GM12878 (cell line): ENCODE measurements around the gene HLA-DRB1. TPM values are rescaled to one million over a fixed set of nuclear protein-coding genes. Genes with fewer than 3 reads are reported as not detected.
A peak's percentile ranks its signal among the peaks of the same experiment; 100 is the strongest.

ENCODE experiments used
- ASH2L ChIP-seq: fragments of 300-600, 200-600 bp; sonication (generic); IDR thresholded peaks from 2 replicates; pipeline ENCODE4 v1.6.1; 2017; ENCODE audit warnings: low read depth, mild to moderate bottlenecking, borderline replicate concordance
- BCL11A ChIP-seq: IDR thresholded peaks from 2 replicates; pipeline ENCODE4 v1.6.1; 2011; ENCODE audit warnings: low read depth, low read length
- BCLAF1 ChIP-seq: fragments of 450-650 bp; IDR thresholded peaks from 2 replicates; pipeline ENCODE4 v1.6.1; 2017; ENCODE audit warnings: antibody characterized with exemption, mild to moderate bottlenecking, moderate library complexity
- CBFB ChIP-seq: IDR thresholded peaks from 2 replicates; pipeline ENCODE4 v1.6.1; 2016; ENCODE audit warnings: antibody characterized with exemption, low read depth
- DPF2 ChIP-seq: fragments of 450-650 bp; IDR thresholded peaks from 2 replicates; pipeline ENCODE4 v1.6.1; 2017; ENCODE audit warnings: mild to moderate bottlenecking
- JUND ChIP-seq: IDR thresholded peaks from 2 replicates; pipeline ENCODE4 v1.6.1; 2012; ENCODE audit warnings: low read depth, mild to moderate bottlenecking, low read length, improper control_type of control experiment, moderate library complexity
- MTA3 ChIP-seq: IDR thresholded peaks from 2 replicates; pipeline ENCODE4 v1.6.1; 2012; ENCODE audit warnings: low read length, inconsistent platforms, borderline replicate concordance
- NR2C2 ChIP-seq: IDR thresholded peaks from 2 replicates; pipeline ENCODE4 v1.6.1; 2011; ENCODE audit warnings: borderline replicate concordance, low read depth; ENCODE audit not compliant: control insufficient read depth, insufficient read length
- PKNOX1 ChIP-seq: fragments of 450-650 bp; IDR thresholded peaks from 2 replicates; pipeline ENCODE4 v1.6.1; 2016; ENCODE audit warnings: mild to moderate bottlenecking
- SKIL ChIP-seq: fragments of 450-650 bp; IDR thresholded peaks from 2 replicates; pipeline ENCODE4 v1.6.1; 2017; ENCODE audit warnings: mild to moderate bottlenecking, low read depth, inconsistent platforms; ENCODE audit not compliant: poor library complexity, severe bottlenecking
- SMC3 ChIP-seq: IDR thresholded peaks from 2 replicates; pipeline ENCODE4 v1.6.1; 2011; ENCODE audit warnings: low read length, improper control_type of control experiment, borderline replicate concordance
- ZBTB4 ChIP-seq: fragments of 450-650 bp; formaldehyde crosslinking; IDR thresholded peaks from 2 replicates; pipeline ENCODE4 v1.4.0; 2022; ENCODE audit warnings: mild to moderate bottlenecking, moderate library complexity
- ZNF207 ChIP-seq: fragments of 450-650 bp; IDR thresholded peaks from 2 replicates; pipeline ENCODE4 v1.6.1; 2014; ENCODE audit warnings: antibody characterized with exemption, mild to moderate bottlenecking, borderline replicate concordance
- ZNF274 ChIP-seq: IDR thresholded peaks from one replicate; pipeline ENCODE4 v1.8.0; 2011; ENCODE audit not compliant: insufficient read length, insufficient read depth
- ZSCAN29 ChIP-seq: fragments of 450-650 bp; IDR thresholded peaks from 2 replicates; pipeline ENCODE4 v1.6.1; 2017; ENCODE audit warnings: mild to moderate bottlenecking, moderate library complexity
- ZZZ3 ChIP-seq: IDR thresholded peaks from 2 replicates; pipeline ENCODE4 v1.6.1; 2011; ENCODE audit warnings: low read depth; ENCODE audit not compliant: control insufficient read depth, insufficient read length
- polyA plus RNA-seq, 11 experiments: library from polyadenylated mRNA; depleted of rRNA in 4 of 11; unstranded in 6 of 11; stranded (reverse) in 5 of 11; fragments of >200 nt; fragmentation: Nextera tagmentation in 4 of 11; fragmentation: Illumina TruSeq in 1 of 11; extraction: Ambion mirVana in 4 of 11; extraction: Trizol in 1 of 11; gene quantifications; 1 replicate in 1 of 11; 2 replicates in 10 of 11; pipeline versions ENCODE4 v1.2.1 to v1.2.3, GENCODE V29; 2011 to 2016; ENCODE audit warnings: inconsistent platforms in 2 of 11, missing spikeins in 2 of 11, low read depth in 1 of 11
- total RNA-seq, 4 experiments: library from RNA; depleted of rRNA in 3 of 4; stranded (reverse); fragments of >200 nt in 3 of 4; fragmentation: Illumina TruSeq in 1 of 4; extraction: Trizol in 1 of 4; gene quantifications; 2 replicates each; pipeline versions ENCODE4 v1.2.1 to v1.2.3, GENCODE V29; 2013 to 2021

HLA-DRB1 gene
- total and polyA plus RNA-seq, 10 of the 15 experiments (the other 5 are each of a cell fraction or from before 2014, with no cell fraction given), result 312 to 1,082 (median 604) TPM

- TF ChIP-seq CBFB (0 out of 2 replicates have a peak, but pooled peaks have one; percentile 31), ZBTB4 (no peak), ASH2L (no peak), ZSCAN29 (no peak), ZNF274 (no peak), JUND (no peak), DPF2 (peak; percentile 62), ZNF207 (no peak), ZZZ3 (no peak), NR2C2 (no peak), BCL11A (no peak), SKIL (no peak), SMC3 (no peak), MTA3 (peak; percentile 22; the same call in 1 of the 2 replicates), BCLAF1 (no peak), PKNOX1 (no peak)
Measured at GRCh38 chr6:32609731-32610640, 20.3 kb upstream of the HLA-DRB1 start (continued).
